Frontal cortex (tissue), 4 donors: ENCODE measurements around the gene RAD51D. TPM values are rescaled to one million over a fixed set of nuclear protein-coding genes. Genes with fewer than 3 reads are reported as not detected.
"Not testable (repeated sequence)": the region's sequence is repeated elsewhere in the genome, so short reads cannot be mapped to it uniquely, and the experiment has no call there.

Experiments used
- DNase-seq, 2 donors: peaks; one replicate each; pipeline ENCODE4 v3.0.0; 2012; ENCODE audit warnings: low spot score in 2 of 2
- FAIRE-seq: peaks from 2 replicates; lab custom pipeline; 2012; peaks lifted over from hg19 to GRCh38; lab: Jason Lieb, UNC
- total RNA-seq: library from RNA; depleted of rRNA; stranded (reverse); fragments of >200 nt; gene quantifications from one replicate; pipeline ENCODE4 v1.2.3, GENCODE V29; 2014
- donor health status: control.
- donor health status: control.
- donor health status: control.

RAD51D gene
- total RNA-seq = 9.8 TPM

DNA sequence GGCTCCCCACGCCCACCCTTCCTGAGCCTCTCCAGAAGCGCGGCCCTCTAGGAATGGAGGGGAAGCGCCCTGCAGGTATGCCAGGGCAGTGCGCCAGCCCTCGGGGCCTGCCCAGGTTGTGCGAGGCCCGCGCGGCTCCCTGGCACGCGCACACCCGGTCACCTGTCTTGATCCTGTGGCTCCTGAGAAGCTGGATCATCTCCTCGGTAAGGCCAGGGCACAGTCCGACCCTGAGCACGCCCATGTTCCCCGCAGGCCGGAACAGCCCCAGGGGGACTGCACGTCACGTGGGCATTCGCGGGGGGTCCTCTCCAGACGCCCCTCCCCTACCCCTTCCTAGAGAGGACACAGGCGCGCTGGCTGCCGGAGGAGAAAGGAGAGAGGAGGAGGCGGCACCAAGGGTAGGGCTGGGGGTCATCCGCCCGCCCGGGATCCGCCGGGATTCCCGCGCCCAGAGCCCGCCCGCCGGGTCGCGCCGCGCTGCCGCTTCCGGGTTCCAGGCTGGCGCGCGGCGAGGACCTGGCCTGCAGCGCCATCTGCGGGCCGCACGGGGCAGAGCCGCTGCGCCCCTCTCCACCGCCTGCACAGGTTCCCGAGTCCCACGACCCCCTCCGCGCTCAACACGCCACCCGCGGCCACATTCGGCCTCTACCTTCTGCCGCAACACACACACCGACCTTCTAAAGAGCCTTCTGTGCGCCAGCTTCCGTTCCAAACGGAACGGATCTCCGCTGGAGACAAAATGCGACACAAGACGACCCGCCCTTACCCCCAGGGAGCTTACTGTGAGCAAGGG is at the start of gene RAD51D:
TSS of gene RAD51D (minus strand) at position 491 of the 796 bp plus-strand sequence. CDS start at position 244, 247 bp downstream.
- no peak for FAIRE-seq
- DNase-seq = peak; percentile 89 to 91

DNA sequence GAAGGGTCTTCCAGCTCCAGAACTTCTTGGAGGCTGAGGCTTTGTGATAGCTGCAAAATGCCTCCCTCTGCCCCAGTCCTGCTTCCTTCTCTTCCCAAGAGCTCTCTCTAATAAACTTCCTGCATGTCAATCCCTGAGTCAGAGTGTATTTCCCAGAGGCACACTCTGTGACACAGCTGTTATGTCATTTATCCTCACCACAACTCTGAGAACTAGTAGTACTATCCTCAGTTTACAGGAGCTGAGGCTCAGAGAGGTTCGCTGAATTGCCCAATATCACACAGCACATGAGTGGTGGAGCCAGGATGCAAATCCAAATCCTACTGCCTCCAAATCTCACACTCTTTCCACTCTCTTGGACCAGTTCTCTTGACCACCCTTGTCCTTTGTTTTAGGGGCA is 48.0 kb upstream of the RAD51D start:
- no peak for FAIRE-seq
- DNase-seq = no peak

DNA sequence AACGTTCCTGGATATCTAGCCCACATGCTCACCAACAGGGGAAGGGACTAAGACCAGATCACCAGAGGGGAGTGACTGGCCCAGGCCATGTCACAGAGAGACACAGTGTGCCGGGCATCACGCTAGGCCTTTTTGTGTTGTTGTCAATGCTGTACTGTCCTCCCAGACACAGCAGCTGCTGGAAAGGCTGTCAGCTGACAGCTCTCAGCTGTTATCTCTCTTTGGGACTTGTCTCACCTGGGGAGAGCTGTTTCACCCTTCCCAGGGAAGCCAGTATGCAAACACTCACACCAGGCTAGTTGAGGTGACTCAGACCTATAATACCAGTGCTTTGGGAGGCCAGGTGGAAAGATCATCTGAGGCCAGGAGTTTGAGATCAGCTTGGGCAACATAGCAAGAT is 47.4 kb upstream of the RAD51D start:
- FAIRE-seq (no peak), DNase-seq (no peak)

DNA sequence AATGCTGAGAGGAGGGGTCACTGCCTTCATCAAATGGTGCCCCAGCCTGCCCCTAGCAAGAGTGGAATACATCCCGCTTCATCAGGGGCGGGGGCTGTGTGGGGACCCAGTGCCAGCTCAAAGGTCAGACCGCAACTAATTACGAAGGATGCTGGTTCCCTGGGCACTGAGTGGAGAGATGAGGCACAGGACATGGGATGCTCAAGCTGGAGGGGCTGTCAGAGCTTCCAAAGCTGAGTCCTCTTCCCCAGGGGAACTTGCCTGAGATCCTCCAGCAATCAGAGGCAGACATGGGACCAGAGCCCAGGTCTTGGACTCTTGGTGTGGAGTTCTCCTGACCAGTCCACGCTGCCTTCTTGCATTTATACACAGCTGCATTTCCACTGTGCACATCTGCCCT is 46.9 kb upstream of the RAD51D start:
- FAIRE-seq = no peak
- DNase-seq = no peak

DNA sequence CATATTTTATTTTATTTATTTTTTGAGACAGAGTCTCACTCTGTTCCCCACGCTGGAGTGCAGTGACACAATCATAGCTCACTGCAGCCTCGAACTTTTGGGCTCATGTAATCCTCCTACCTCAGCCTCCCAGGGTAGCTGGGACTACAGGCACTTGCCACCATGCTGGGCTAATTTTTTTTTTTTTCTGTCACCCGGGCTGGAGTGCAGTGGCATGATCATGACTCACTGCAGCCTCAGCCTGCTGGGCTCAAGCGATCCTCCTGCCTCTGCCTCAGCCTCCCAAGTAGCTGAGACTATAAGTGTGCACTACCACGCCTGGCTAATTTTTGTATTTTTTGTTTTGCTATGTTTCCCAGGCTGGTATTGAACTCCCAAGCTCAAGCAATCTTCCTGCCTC is 45.1 kb upstream of the RAD51D start:
- no peak for FAIRE-seq
- DNase-seq = no peak

DNA sequence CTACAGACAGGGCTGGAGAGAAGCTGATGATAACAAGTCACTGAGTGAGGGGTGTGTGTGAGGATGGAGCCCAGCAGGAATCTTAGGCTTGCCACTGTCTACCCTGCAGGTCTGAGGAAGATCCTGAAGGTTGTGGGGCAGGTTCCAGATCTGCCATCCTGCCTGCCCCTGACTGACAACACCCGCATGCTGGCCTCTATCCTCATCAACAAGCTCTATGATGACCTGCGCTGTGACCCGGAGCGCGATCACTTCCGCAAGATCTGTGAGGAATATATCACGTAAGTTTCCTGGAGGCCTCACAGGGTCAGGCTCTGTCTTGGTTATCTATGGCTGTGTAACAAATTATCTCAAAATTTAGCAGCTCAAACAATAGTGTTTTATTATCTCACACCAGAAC is 44.2 kb upstream of the RAD51D start:
- no peak for FAIRE-seq
- DNase-seq = no peak

DNA sequence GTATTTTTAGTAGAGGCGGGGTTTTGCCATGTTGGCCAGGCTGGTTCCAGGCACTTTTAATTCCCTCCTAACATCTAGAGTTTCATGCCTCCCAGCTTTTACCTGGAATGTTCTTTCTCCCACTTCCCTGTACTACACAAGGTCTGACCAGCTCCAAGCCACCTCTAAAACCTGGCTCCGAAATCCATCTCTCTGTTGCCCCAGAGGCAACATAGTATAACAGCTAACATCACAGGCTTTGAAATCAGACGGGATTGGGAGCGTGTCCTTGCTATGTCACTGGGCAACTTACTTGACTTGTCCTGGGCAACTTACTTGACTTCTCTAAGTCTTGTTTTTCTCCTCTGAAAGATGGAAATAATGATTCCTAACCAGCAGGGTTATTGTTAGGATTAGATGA is 43.1 kb upstream of the RAD51D start:
- FAIRE-seq = no peak

DNA sequence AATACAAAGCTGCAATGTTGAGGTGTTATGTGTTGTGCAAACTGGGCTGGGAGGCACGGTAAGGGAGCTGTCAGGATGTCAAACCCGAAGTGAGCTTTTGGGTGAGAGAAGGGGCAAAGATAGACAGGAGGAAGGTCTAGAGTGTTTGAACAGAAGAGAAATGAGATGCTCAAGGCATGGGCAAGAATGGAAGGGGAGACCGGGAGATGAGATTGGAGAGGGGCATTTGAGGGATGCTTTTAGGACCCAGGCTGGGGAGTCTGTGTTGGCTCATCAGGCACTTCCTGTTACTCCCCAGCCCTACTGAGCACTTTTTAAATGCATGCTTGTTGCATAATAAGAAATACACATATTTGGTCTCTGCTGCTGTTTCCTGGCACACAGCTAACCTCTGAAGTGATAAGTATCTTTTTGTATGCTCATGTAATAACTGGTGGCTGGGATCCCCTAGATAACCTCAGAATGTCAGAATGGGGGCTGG is 41.7 kb upstream of the RAD51D start:
- DNase-seq (no peak), FAIRE-seq (no peak)

More for the DNA sequence above, 43.1 kb upstream of the RAD51D start:
- DNase-seq = no peak

DNA sequence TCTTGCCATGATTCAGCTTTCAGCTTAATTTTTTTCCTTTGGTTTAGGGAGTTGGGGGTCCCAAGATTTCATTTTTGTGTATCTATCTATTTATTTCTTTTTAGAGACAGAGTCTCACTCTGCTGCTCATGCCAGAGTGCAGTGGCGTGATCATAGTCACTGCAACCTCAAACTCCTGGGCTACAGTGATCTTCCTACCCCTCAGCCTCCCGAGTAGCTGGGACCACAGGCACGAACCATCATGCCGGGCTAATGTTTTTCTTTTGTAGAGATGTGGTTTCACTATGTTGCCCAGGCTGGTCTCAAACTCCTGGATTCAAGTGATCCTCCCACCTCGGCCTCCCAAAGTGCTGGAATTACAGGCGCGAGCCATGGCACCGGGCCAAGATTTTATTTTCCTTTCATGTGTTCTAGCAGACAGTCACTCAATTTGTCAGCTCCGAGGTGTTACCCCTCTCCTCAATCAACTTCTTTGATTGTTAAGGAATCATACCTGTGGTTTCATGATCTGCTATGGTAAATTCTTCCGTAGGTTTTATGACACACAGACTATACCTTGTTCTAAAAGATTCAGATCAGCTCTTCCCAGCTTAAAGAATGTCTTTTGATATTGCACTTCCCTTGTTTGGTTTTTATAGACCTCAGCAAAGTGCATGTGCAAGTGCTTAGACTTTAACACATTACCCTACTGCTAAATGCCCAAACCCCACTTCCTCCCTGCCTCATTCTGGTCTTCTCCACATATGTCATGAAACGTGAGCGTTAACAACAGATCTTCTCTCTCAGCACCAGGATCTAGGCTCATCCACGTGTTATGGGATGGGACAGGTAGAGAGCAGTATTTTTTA is 40.9 kb upstream of the RAD51D start:
- FAIRE-seq = no peak

DNA sequence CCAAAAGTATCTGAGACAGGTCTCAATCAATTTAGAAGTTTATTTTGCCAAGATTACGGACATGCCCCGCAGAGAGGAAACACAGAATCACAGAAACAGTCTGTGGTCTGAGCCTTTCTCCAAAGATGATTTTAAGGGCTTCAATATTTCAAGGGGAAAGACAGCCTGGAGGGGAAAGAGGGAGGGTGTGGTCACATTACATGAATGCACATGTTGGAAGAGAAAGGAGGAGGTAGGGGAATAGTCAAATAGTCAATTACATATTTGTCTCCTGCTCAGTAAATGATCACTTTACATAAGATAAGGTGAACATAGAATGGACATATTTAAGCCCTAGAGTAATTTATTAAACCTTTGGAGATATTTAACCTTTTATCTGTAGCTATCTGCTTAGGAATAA is 40.3 kb upstream of the RAD51D start:
- FAIRE-seq = no peak
- DNase-seq = no peak

More for the DNA sequence above, 40.9 kb upstream of the RAD51D start:
- no peak for DNase-seq

DNA sequence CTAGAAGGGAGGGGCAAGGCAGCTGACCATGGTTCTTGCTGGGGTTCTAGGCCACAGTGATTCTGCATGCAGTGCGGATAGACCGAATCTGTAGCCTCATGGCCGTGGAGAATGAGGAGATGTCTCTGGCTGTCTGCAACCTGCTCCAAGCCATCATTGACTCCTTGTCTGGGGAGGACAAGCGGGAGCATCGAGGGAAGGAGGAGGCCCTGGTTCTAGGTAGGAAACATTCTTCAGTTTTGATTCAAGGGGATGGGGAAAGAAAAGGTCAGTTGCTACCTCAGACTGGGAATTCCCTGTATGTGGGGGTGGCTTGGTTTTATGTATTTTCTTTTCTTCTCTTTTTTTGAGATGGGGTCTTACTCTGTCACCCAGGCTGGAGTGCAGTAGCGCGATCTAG is 35.6 kb upstream of the RAD51D start:
- FAIRE-seq (no peak), DNase-seq (no peak)

DNA sequence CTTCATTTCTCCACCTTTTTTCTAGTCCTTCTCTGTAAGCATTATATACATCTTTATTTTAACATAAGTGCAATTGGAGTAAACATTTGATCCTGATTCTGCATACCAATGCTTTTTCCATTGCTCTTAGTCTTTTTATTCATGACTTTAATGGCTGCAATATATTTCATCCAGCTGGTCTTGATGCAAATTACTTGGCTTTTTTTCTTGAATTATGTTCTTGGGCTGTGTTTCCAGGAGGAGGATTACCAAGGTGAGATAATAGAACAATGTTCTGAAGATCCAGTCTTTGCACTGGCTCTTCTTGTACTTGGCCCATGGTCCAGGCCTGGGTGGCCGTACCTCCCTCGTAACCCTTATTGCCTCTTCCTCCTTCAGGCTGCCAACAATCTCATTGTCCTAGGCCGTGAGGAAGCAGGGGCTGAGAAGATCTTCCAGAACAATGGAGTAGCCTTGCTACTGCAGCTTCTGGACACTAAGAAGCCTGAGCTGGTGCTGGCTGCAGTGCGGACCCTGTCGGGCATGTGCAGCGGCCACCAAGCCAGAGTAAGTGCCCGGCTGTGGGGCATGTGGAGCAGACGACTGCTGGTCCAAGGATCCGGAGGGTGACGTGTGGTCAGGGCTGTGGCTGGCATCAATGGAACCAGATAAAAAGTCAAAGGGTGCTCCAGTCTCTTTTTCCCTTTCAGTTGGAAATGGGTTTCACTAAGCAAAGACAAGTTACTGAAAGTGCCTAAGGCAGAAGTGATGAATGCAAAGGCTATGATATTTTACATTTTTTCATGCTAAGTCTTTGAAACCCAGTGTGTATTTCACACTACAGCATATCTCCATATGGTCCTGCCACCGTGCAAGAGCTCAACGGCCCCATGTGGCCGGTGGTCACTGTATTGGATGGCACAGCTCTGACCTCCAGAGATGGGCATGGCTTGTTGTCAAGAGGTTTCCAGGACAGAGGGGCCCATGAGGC is 34.8 kb upstream of the RAD51D start:
- DNase-seq = no peak
- no peak for FAIRE-seq

DNA sequence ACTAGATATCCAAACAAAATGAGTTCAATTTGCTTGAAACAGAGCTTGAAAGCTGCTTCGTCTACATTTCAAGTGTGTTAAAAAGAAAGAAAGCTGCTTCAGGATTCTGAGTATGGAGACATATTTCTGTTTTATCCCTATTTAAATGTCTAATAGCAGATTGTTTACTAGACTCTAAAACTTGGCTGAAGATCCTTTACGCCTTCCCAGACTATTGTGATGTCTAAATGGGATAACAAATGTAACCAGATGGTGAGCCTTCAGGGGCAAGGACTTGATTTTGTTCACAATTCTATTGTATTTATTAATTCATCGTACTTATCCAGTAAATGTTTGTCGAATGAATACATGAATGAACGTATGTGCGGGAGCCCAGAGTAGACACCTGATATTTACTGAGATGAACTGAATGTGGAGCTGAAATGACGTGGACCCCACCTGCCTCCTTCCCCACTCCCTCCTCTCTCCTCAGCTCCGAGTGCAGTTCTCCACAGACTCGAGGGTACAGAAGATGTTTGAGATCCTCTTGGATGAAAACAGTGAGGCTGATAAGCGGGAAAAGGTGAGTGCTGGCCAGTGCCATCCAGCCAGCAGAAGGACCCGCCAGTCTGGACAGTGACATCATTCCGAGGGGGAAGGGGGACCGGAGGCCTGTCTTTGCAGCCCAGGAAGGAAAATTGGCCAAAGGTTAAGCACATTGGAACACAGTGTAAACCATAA is 32.9 kb upstream of the RAD51D start:
- DNase-seq (no peak), FAIRE-seq (no peak)

DNA sequence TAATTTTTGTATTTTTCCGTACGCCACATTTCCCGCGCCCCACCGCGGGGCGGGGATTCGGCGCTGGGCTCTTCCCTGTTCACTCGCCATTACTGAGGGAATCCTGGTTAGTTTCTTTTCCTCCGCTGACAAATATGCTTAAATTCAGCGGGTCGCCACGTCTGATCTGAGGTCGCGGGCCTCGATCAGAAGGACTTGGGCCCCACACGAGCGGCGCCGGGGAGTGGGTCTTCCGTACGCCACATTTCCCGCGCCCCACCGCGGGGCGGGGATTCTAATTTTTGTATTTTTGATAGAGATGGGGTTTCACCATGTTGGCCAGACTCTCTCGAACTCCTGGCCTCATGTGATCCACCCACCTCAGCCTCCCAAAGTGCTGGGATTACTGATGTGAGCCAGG is 31.4 kb upstream of the RAD51D start:
- not testable (repeated sequence) for FAIRE-seq

DNA sequence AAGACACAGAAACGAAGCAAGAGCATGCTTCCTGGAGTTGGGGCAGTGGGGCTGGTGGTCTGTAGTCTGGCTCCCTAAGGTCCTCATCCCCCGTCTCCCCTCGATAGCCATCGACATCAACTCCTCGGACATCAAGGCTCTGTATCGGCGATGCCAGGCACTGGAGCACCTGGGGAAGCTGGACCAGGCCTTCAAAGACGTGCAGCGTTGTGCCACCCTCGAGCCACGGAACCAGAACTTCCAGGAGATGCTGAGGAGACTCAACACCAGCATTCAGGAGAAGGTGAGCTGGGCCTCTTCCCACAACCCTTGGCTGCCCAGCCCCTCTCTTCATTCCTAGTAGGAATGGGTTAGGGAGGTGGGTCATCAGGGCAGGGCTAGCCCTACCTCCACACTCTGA is 30.3 kb upstream of the RAD51D start:
- FAIRE-seq (no peak), DNase-seq (no peak)

More for the DNA sequence above, 31.4 kb upstream of the RAD51D start:
- DNase-seq = not testable (repeated sequence)

DNA sequence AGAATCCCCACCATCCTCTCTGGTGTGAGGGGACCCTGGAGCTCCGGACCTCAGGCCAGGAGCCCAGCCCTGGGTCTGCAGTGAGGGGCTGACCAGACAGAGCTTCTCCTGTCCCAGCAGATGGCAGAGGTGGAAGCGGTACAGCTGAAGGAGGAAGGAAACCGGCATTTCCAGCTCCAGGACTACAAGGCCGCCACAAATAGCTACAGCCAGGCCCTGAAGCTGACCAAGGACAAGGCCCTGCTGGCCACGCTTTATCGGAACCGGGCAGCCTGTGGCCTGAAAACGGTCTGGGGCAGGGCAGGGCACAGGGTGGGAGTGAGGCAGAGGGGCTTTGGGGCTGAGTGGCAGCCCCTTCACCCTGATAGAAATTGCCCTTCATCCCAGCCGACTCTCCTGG is 28.5 kb upstream of the RAD51D start:
- no peak for DNase-seq
- FAIRE-seq = no peak

DNA sequence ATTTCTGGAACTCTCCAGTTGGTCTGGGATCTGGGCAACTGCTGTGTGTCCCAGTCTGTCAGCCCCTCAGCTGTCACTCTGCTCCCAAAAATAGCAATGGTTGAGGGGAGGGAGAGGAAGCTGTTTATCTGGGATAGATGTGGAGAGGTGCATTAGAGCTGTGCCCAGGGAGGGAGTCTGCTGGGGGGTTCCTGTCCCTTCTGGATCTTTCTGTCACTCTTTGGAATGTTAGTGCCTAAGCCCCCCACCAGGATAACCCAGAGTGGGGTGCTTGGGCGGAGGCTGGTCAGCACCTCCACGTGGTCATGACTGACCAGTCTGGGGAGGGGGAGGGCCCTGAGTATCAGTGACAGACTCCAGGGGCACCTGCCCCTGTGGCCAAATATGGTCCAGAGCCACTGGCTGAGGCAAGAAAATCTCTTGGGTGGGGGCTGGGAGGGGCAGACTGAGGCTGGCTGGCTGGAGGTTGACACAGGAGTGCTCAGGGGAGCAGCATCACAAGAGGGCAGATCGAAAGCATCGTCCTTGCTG is 27.8 kb upstream of the RAD51D start, which contains the start of gene UNC45B:
TSS of gene UNC45B (plus strand) at position 443 of the 531 bp plus-strand sequence. CDS start 447 bp downstream, outside the sequence.
- FAIRE-seq = no peak
- no peak for DNase-seq

DNA sequence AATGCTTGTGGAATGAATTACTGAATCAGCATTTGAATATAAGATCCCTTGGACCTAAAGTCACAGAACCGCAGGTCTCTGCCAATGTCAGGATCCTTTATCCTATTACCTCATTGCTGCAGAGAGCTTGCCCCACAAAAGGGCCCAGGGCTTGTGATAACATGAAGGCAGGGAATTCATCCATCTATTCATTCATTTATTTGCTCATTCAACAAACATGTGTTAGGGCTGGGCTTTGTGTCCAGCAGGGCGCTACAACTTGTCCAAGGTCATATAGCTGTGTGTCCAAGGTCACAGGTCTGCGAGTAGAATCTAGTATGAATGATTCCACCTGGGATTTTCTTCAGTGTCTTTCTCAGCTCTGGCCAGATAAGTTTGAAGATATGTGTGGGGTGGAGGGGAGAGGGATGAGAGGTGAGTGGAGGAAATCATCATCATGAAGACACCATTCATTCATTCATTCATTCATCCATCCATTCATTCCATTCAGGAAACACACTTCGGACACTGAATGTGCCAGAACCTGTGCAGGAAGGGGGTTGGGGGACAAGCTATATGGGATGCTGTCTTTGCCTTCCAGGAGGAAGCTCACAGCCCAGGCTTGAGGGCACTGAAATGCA is 26.7 kb upstream of the RAD51D start:
- no peak for DNase-seq
- no peak for FAIRE-seq
